WERI-Rb-1 (cell line): ENCODE data around the gene TTC39B.

ENCODE experiments used
- DNase-seq: peaks from one replicate; pipeline ENCODE4 v3.0.0-alpha.2; 2020
- H3K27ac ChIP-seq: fragments of 250-450 bp; sonication (Bioruptor Pico); 2 replicates; pipeline ENCODE4 v1.5.1; 2020; ENCODE audit warnings: mild to moderate bottlenecking, moderate library complexity
- H3K27me3 ChIP-seq: fragments of 250-450 bp; sonication (Bioruptor Pico); 2 replicates; pipeline ENCODE4 v1.5.1; 2021; ENCODE audit warnings: mild to moderate bottlenecking, low read depth, moderate library complexity; ENCODE audit not compliant: insufficient read depth, severe bottlenecking
- H3K36me3 ChIP-seq: fragments of 250-450 bp; sonication (Bioruptor Pico); 2 replicates; pipeline ENCODE4 v1.5.1; 2020; ENCODE audit warnings: mild to moderate bottlenecking, moderate library complexity
- H3K4me3 ChIP-seq: 2 replicates; pipeline ENCODE4 v1.5.1; 2011; ENCODE audit warnings: low read depth, mild to moderate bottlenecking, control low read depth, low read length
- H3K9me3 ChIP-seq: fragments of 250-450 bp; sonication (Bioruptor Pico); 2 replicates; pipeline ENCODE4 v1.5.1; 2021; ENCODE audit warnings: mild to moderate bottlenecking, moderate library complexity; ENCODE audit not compliant: severe bottlenecking
- CTCF ChIP-seq: IDR thresholded peaks from 2 replicates; pipeline ENCODE4 v1.5.1; 2011; ENCODE audit warnings: low read depth, mild to moderate bottlenecking, control low read depth, inconsistent platforms, low read length

The TTC39B gene

GRCh38 chr9:15160673-15161072 lies 146.3 kb downstream of the TTC39B start:
- Histone ChIP-seq H3K27me3 (no peaks in the 10 kb centered on the region), H3K27ac (no peak overlapping the region), H3K9me3 (no peaks in the 10 kb centered on the region), H3K4me3 (no peak overlapping the region), H3K36me3 (no peaks in the 10 kb centered on the region)
- no peak for TF ChIP-seq CTCF
- DNase-seq = no peak

GRCh38 chr9:15158064-15158463 lies 149.0 kb downstream of the TTC39B start:
- DNase-seq = no peak
- H3K4me3 ChIP-seq = no peak overlapping the region
- no peak for TF ChIP-seq CTCF

GRCh38 chr9:15157381-15157780 lies 149.6 kb downstream of the TTC39B start:
- TF ChIP-seq CTCF = no peak
- Histone ChIP-seq H3K27me3 (no peaks in the 10 kb centered on the region), H3K27ac (no peak overlapping the region), H3K4me3 (no peak overlapping the region), H3K36me3 (no peaks in the 10 kb centered on the region), H3K9me3 (no peaks in the 10 kb centered on the region)
- DNase-seq = no peak

More at GRCh38 chr9:15158064-15158463, 149.0 kb downstream of the TTC39B start:
- H3K36me3 ChIP-seq = no peaks in the 10 kb centered on the region
- no peaks in the 10 kb centered on the region for H3K9me3 ChIP-seq
- no peaks in the 10 kb centered on the region for H3K27me3 ChIP-seq
- H3K27ac ChIP-seq = no peak overlapping the region

- DNase-seq = no peak
- no peak for TF ChIP-seq CTCF
- Histone ChIP-seq H3K27me3 (no peaks in the 10 kb centered on the region), H3K36me3 (no peaks in the 10 kb centered on the region), H3K9me3 (no peaks in the 10 kb centered on the region), H3K27ac (no peak overlapping the region), H3K4me3 (no peak overlapping the region)
Observed at GRCh38 chr9:15156241-15156640, 150.8 kb downstream of the TTC39B start.

- no peak overlapping the region for H3K27ac ChIP-seq
- no peak for DNase-seq
Observed at GRCh38 chr9:15155826-15156225, 151.2 kb downstream of the TTC39B start.

More at GRCh38 chr9:15155826-15156225, 151.2 kb downstream of the TTC39B start:
- Histone ChIP-seq H3K4me3 (no peak overlapping the region), H3K9me3 (no peaks in the 10 kb centered on the region), H3K36me3 (no peaks in the 10 kb centered on the region), H3K27me3 (no peaks in the 10 kb centered on the region)
- no peak for TF ChIP-seq CTCF
